GM12878 (cell line): ENCODE data around the gene DUS1L. TPM values are rescaled to one million over a fixed set of nuclear protein-coding genes. Genes with fewer than 3 reads are reported as not detected.

Experiments
- ATAC-seq: fragments of 200-7000 bp; cut with Tn5 transposase; 3 replicates; pipeline ENCODE4 v1.9.1; 2020; ENCODE audit warnings: mild to moderate bottlenecking, moderate library complexity
- BruUV-seq: library from RNA; stranded (reverse); fragments of 400-500 nt; replicated peaks from 2 replicates; lab custom pipeline; 2021; lab: Mats Ljungman, UMichigan
- CTCF ChIA-PET: fragments of 300-600 bp; sonication (Branson Sonifier 250); formaldehyde crosslinking; extraction: SDS; loops from one replicate; lab custom pipeline; 2021; ENCODE audit warnings: inconsistent platforms; lab: Yijun Ruan, JAX
- POLR2A ChIA-PET: fragments of 350-600 bp; formaldehyde crosslinking; extraction: SDS; loops from one replicate; lab custom pipeline; 2021; ENCODE audit warnings: inconsistent platforms; lab: Charles Lee
- RAD21 ChIA-PET: fragments of 300-600 bp; sonication (Branson Sonifier 250); formaldehyde crosslinking; loops from one replicate; lab custom pipeline; 2023; ENCODE audit warnings: antibody characterized with exemption; ENCODE audit not compliant: unreplicated experiment; lab: Charles Lee
- SMC1A ChIA-PET: fragments of 300-600 bp; sonication (Branson Sonifier 250); formaldehyde crosslinking; loops from one replicate; lab custom pipeline; 2023; ENCODE audit not compliant: unreplicated experiment, uncharacterized antibody; lab: Charles Lee
- DNase-seq: peaks from one replicate; pipeline ENCODE4 v3.0.0-alpha.2; 2011; ENCODE audit warnings: low read depth, low spot score
- FAIRE-seq: peaks from 3 replicates; lab custom pipeline; 2011; peaks lifted over from hg19 to GRCh38; lab: Jason Lieb, UNC
- H2AFZ ChIP-seq: 2 replicates; pipeline ENCODE4 v1.6.0; 2011; ENCODE audit warnings: low read depth, low read length, control low read depth; ENCODE audit not compliant: control insufficient read depth
- H3K27ac ChIP-seq: 2 replicates; pipeline ENCODE4 v1.5.1; 2011; ENCODE audit warnings: control low read depth; ENCODE audit not compliant: control insufficient read depth, insufficient read depth
- H3K27me3 ChIP-seq, 2 experiments: replicated peaks in 1 of 2; 2 replicates each; pipeline versions ENCODE4 v1.6.0 to v1.6.1; 2011; ENCODE audit warnings: low read length in 1 of 2; ENCODE audit not compliant: control insufficient read depth in 2 of 2, insufficient read depth in 2 of 2
- H3K36me3 ChIP-seq, 2 experiments: 2 replicates each; pipeline ENCODE4 v1.5.1; 2011; ENCODE audit warnings: low read length in 1 of 2; ENCODE audit not compliant: control insufficient read depth in 2 of 2, insufficient read depth in 2 of 2
- H3K4me1 ChIP-seq: 2 replicates; pipeline ENCODE4 v1.6.1; 2011; ENCODE audit warnings: mild to moderate bottlenecking, low read length, moderate library complexity, mixed read lengths; ENCODE audit not compliant: control insufficient read depth, insufficient read depth
- H3K4me2 ChIP-seq: 2 replicates; pipeline ENCODE4 v1.6.0; 2011; ENCODE audit warnings: control low read depth; ENCODE audit not compliant: control insufficient read depth, insufficient read depth
- H3K4me3 ChIP-seq: fragments of 200-600 bp; sonication (generic); 2 replicates; pipeline ENCODE4 v1.5.1; 2016
- H3K79me2 ChIP-seq: 2 replicates; pipeline ENCODE4 v1.6.0; 2011; ENCODE audit warnings: low read length; ENCODE audit not compliant: control insufficient read depth, insufficient read depth
- H3K9ac ChIP-seq: 2 replicates; pipeline ENCODE4 v1.8.0; 2011; ENCODE audit warnings: low read length, control low read depth, mixed read lengths; ENCODE audit not compliant: control insufficient read depth, insufficient read depth
- H3K9me3 ChIP-seq: replicated peaks from 3 replicates; pipeline ENCODE4 v1.5.1; 2011; ENCODE audit warnings: mild to moderate bottlenecking, low read length; ENCODE audit not compliant: control insufficient read depth, insufficient read depth
- H4K20me1 ChIP-seq: 2 replicates; pipeline ENCODE4 v1.6.0; 2011; ENCODE audit not compliant: control insufficient read depth, insufficient read depth
- BACH1 ChIP-seq: fragments of 450-650 bp; IDR thresholded peaks from 2 replicates; pipeline ENCODE4 v1.6.1; 2017; ENCODE audit warnings: mild to moderate bottlenecking, borderline replicate concordance
- BRCA1 ChIP-seq: IDR thresholded peaks from 2 replicates; pipeline ENCODE4 v1.6.1; 2011; ENCODE audit warnings: low read depth, low read length, improper control_type of control experiment
- GATAD2B ChIP-seq: fragments of 450-650 bp; conservative IDR thresholded peaks from 2 replicates; pipeline ENCODE4 v1.6.1; 2017; ENCODE audit warnings: low read depth, mild to moderate bottlenecking, moderate library complexity
- SIX5 ChIP-seq: IDR thresholded peaks from 2 replicates; pipeline ENCODE4 v1.6.1; 2011; ENCODE audit warnings: mild to moderate bottlenecking, low read depth, low read length, moderate library complexity; ENCODE audit not compliant: severe bottlenecking
- SMARCA5 ChIP-seq: fragments of 450-650 bp; IDR thresholded peaks from 2 replicates; pipeline ENCODE4 v1.6.1; 2017; ENCODE audit warnings: mild to moderate bottlenecking
- SREBF2 ChIP-seq: IDR thresholded peaks from 2 replicates; pipeline ENCODE4 v1.6.1; 2012; ENCODE audit warnings: mild to moderate bottlenecking, low read length
- YY1 ChIP-seq: IDR thresholded peaks from 2 replicates; pipeline ENCODE4 v1.6.1; 2011; ENCODE audit warnings: low read depth, mild to moderate bottlenecking, low read length
- ZNF384 ChIP-seq: IDR thresholded peaks from 2 replicates; pipeline ENCODE4 v1.6.1; 2012; ENCODE audit warnings: low read depth, mild to moderate bottlenecking, low read length, improper control_type of control experiment, borderline replicate concordance
- ZNF592 ChIP-seq: fragments of 450-650 bp; IDR thresholded peaks from 2 replicates; pipeline ENCODE4 v1.6.1; 2017; ENCODE audit warnings: mild to moderate bottlenecking, moderate library complexity
- WGBS: methylation state at CpG from one replicate; pipeline ENCODE4 v1.1.6; 2016; ENCODE audit warnings: low lambda C conversion rate; ENCODE audit not compliant: insufficient replicate concordance, insufficient coverage; ENCODE audit errors: missing lambda C conversion rate; 5-methylcytosine and 5-hydroxymethylcytosine counted together
- in situ Hi-C: fragments of 300-500 bp; cut with MboI; formaldehyde crosslinking; loops from 9 replicates; pipeline ENCODE4 v1.14.3; 2018; ENCODE audit warnings: mixed read lengths
- intact Hi-C: fragments of 100-400 bp; cut with micrococcal nuclease; formaldehyde crosslinking; loops from one replicate; pipeline ENCODE4 v1.14.2; 2022; ENCODE audit not compliant: unreplicated experiment
- polyA plus RNA-seq, 11 experiments: library from polyadenylated mRNA; depleted of rRNA in 4 of 11; unstranded in 6 of 11; stranded (reverse) in 5 of 11; fragments of >200 nt; fragmentation: Nextera tagmentation in 4 of 11; fragmentation: Illumina TruSeq in 1 of 11; extraction: Ambion mirVana in 4 of 11; extraction: Trizol in 1 of 11; gene quantifications; 1 replicate in 1 of 11; 2 replicates in 10 of 11; pipeline versions ENCODE4 v1.2.1 to v1.2.3, GENCODE V29; 2011 to 2016; ENCODE audit warnings: inconsistent platforms in 2 of 11, missing spikeins in 2 of 11, low read depth in 1 of 11
- total RNA-seq, 4 experiments: library from RNA; depleted of rRNA in 3 of 4; stranded (reverse); fragments of >200 nt in 3 of 4; fragmentation: Illumina TruSeq in 1 of 4; extraction: Trizol in 1 of 4; gene quantifications; 2 replicates each; pipeline versions ENCODE4 v1.2.1 to v1.2.3, GENCODE V29; 2013 to 2021
- TF ChIP-seq, protein P1 (sequence below): IDR thresholded peaks from 2 replicates; pipeline ENCODE4 v1.6.1; 2011; ENCODE audit warnings: borderline replicate concordance, low read depth, mild to moderate bottlenecking, moderate library complexity, low read length; ENCODE audit not compliant: insufficient read depth, poor library complexity, severe bottlenecking

DUS1L gene
- total and polyA plus RNA-seq, 10 of the 15 experiments (the other 5 are each of a cell fraction or from before 2014, with no cell fraction given): 6.1 to 157 (median 44.5) TPM

DNA sequence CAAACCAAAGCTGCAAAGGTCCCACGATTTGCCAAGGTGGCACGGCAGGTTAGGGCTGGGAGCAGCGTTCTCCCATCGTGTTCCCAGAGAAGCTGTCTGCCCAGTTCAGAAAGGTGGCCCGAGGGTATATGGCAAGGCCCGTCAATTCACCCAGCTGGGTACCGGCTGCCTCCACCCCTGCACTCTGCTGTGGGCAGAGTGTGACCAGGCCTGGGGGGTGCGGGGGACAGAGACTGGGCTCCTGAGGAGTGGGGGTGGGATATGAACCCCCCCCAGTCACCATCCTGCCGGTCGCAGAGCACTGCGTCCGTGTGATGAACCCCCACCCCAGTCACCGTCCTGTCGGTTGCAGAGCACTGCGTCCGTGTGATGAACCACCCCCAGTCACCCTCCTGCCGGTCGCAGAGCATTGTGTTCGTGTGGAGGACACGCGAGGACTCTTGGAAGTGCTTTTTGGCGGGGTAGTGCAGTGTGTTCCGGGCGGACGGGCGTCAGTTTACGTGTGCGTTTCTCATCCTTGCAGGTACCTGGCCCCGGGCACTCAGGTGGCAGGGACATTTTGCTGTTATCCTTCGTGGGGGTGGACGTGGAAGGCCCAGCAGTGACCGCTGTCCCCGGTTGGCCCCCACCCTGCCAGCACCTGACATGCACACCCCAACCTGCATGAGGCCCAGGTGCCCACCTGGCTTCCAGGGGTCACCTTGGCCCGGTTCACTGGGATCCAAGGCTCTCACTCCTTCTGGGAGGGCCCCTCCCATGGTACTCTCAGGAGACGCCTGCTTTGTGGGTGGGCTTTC, 35.1 kb upstream of the DUS1L start:
- DNase-seq (no peak), FAIRE-seq (no peak), ATAC-seq (no peak)
- ChIA-PET POLR2A (no interaction called here), SMC1A (no interaction called here), RAD21 (interaction anchor here (0.9 kb wide), 1 partner anchor 63 kb away, joined by 3 read pairs; the partner anchor contains the start of gene DCXR), CTCF (interaction anchor here (2.4 kb wide), 1 partner anchor 63 kb away, joined by 7 read pairs; the partner anchor contains the start of gene DCXR)
- BruUV-seq: no TSS peak
- in situ Hi-C loops: no loop called here
- Histone ChIP-seq H3K4me1 (peaks cover 25% of the 10 kb centered on the region), H3K9ac (no peak overlapping the region; the same call in 1 of the 2 replicates), H3K9me3 (no peaks in the 10 kb centered on the region), H4K20me1 (no peaks in the 10 kb centered on the region; the same call in 1 of the 2 replicates), H3K27ac (peak overlapping the region; percentile 93; the same call in 1 of the 2 replicates), H3K4me2 (peak overlapping the region; percentile 96), H2AFZ (no peak overlapping the region), H3K36me3 (peaks cover 3 to 7% of the 10 kb centered on the region in 2 experiments; a peak in 3 of 4 replicates), H3K79me2 (peaks cover 45% of the 10 kb centered on the region), H3K27me3 (no peaks in the 10 kb centered on the region), H3K4me3 (peak overlapping the region; percentile 65; the same call in 1 of the 2 replicates)
- intact Hi-C loops: no loop called here
- WGBS: 88% methylated on average over 32 of the region's 35 CpGs
- TF ChIP-seq, protein P1, sequence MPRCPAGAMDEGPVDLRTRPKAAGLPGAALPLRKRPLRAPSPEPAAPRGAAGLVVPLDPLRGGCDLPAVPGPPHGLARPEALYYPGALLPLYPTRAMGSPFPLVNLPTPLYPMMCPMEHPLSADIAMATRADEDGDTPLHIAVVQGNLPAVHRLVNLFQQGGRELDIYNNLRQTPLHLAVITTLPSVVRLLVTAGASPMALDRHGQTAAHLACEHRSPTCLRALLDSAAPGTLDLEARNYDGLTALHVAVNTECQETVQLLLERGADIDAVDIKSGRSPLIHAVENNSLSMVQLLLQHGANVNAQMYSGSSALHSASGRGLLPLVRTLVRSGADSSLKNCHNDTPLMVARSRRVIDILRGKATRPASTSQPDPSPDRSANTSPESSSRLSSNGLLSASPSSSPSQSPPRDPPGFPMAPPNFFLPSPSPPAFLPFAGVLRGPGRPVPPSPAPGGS: no peak
- no peak for TF ChIP-seq ZNF384
- TF ChIP-seq SREBF2: no peak
- no peak for TF ChIP-seq SIX5
- TF ChIP-seq BACH1: no peak
- no peak for TF ChIP-seq GATAD2B
- no peak for TF ChIP-seq ZNF592
- TF ChIP-seq BRCA1: no peak
- TF ChIP-seq YY1: no peak
- TF ChIP-seq SMARCA5: no peak
